Adrenal gland (tissue), 5 donors: ENCODE measurements around the gene ZRANB1.

Source experiments
- POLR2A ChIP-seq, 2 donors: fragments of 450-650 bp; IDR thresholded peaks; one replicate each; pipeline ENCODE4 v1.6.1; 2017; ENCODE audit warnings: antibody characterized with exemption in 2 of 2, mild to moderate bottlenecking in 2 of 2, moderate library complexity in 1 of 2
- TF ChIP-seq, protein P1 (sequence below), 6 experiments: fragments of 450-650 bp in 4 of 6; fragments of 200-600 bp in 2 of 6; sonication (generic) in 1 of 6; IDR thresholded peaks; 1 replicate in 5 of 6; 2 replicates in 1 of 6; pipeline versions ENCODE4 v1.5.1 to v1.8.0; 2016 to 2021; ENCODE audit warnings: antibody characterized with exemption in 6 of 6, mild to moderate bottlenecking in 2 of 6, moderate library complexity in 1 of 6
- donor health status: DM: no; HTN: no; CAD: no.

DNA sequence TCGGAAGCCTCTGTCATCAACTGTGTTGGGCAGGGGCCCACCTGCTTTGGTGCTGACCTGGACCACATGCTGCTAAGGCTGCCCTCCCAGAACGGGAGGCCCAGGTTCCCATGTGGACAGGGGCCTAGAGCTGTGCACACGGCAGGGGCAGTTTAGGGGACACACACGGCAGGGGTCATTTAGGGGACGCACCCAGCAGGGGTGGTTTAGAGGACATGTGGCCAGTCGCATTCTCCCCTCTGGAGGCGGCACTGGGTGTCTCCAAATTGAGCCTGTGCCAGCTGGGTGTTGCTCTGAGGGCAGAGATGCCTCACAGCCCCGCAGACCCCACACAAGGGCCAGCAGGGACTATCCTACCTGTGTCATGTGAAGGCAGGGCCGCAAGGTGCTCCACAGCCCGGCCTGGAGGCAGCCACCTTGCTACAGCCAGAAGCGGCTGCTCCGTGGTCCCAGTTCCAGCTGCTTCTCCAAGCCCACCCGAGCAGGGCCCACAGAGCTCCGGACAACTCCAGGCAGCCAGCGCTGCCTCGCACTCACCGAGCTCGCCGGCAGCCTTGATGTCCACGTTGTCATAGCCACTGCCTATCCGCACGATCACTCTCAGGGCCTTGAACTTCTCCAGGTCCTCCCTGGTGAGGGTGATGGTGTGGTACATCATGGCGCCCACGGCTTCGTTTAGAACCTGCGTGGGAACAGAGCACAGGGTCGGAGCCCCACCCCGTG lies 60.7 kb downstream of the ZRANB1 start:
- TF ChIP-seq, protein P1, sequence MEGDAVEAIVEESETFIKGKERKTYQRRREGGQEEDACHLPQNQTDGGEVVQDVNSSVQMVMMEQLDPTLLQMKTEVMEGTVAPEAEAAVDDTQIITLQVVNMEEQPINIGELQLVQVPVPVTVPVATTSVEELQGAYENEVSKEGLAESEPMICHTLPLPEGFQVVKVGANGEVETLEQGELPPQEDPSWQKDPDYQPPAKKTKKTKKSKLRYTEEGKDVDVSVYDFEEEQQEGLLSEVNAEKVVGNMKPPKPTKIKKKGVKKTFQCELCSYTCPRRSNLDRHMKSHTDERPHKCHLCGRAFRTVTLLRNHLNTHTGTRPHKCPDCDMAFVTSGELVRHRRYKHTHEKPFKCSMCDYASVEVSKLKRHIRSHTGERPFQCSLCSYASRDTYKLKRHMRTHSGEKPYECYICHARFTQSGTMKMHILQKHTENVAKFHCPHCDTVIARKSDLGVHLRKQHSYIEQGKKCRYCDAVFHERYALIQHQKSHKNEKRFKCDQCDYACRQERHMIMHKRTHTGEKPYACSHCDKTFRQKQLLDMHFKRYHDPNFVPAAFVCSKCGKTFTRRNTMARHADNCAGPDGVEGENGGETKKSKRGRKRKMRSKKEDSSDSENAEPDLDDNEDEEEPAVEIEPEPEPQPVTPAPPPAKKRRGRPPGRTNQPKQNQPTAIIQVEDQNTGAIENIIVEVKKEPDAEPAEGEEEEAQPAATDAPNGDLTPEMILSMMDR (IDR thresholded peaks at IDR 0.05) = no peak
- no peak for TF ChIP-seq POLR2A (IDR thresholded peaks at IDR 0.05)
